B cell (primary cell): ENCODE data around the gene TFEB. TPM values are rescaled to one million over a fixed set of nuclear protein-coding genes. Genes with fewer than 3 reads are reported as not detected.

Source experiments
- ATAC-seq: fragments of 200-7000 bp; cut with Tn5 transposase; one replicate; pipeline ENCODE4 v1.10.0; 2021; ENCODE audit warnings: low read depth, mild to moderate bottlenecking, moderate number of reproducible peaks, moderate library complexity
- CTCF ChIA-PET: fragments of 350-600 bp; sonication (Branson Sonifier 250); formaldehyde crosslinking; loops from one replicate; lab custom pipeline; 2021; ENCODE audit warnings: antibody characterized with exemption, inconsistent platforms; lab: Charles Lee
- POLR2A ChIA-PET: fragments of 350-600 bp; sonication (Branson Sonifier 250); formaldehyde crosslinking; loops from one replicate; lab custom pipeline; 2021; ENCODE audit warnings: antibody characterized with exemption; lab: Charles Lee
- DNase-seq: peaks from one replicate; pipeline ENCODE4 v3.0.0; 2013
- H2AFZ ChIP-seq: 2 replicates; pipeline ENCODE4 v1.6.1; 2012; ENCODE audit warnings: mild to moderate bottlenecking, low read depth, low read length; ENCODE audit not compliant: insufficient read depth, poor library complexity, severe bottlenecking
- H3K27ac ChIP-seq, 2 donors: 1 replicate in 1 of 2; 2 replicates in 1 of 2; pipeline ENCODE4 v1.5.1; 2012 to 2013; ENCODE audit warnings: low read length in 2 of 2, mild to moderate bottlenecking in 2 of 2, moderate library complexity in 1 of 2
- H3K27me3 ChIP-seq, 4 experiments: fragments of 200-600 bp in 1 of 4; sonication (generic) in 1 of 4; replicated peaks in 1 of 4; 1 replicate in 2 of 4; 2 replicates in 2 of 4; pipeline versions ENCODE4 v1.6.1 to v1.7.0; 2013 to 2016; ENCODE audit warnings: low read length in 3 of 4, mild to moderate bottlenecking in 2 of 4, mixed read lengths in 1 of 4, moderate library complexity in 1 of 4; ENCODE audit not compliant: insufficient read depth in 4 of 4, control insufficient read depth in 3 of 4; ENCODE audit errors: control extremely low read depth in 1 of 4
- H3K36me3 ChIP-seq, 2 experiments: replicated peaks in 1 of 2; 1 replicate in 1 of 2; 2 replicates in 1 of 2; pipeline versions ENCODE4 v1.6.1 to v1.7.1; 2013; ENCODE audit warnings: low read length in 1 of 2; ENCODE audit not compliant: insufficient read depth in 2 of 2, control insufficient read depth in 1 of 2; ENCODE audit errors: control extremely low read depth in 1 of 2, extremely low read depth in 1 of 2
- H3K4me1 ChIP-seq, 2 donors: fragments of 200-600 bp in 1 of 2; sonication (generic) in 1 of 2; 1 replicate in 1 of 2; 2 replicates in 1 of 2; pipeline versions ENCODE4 v1.5.1 to v1.6.1; 2013 to 2017; ENCODE audit warnings: low read length in 2 of 2; ENCODE audit not compliant: control insufficient read depth in 2 of 2, insufficient read depth in 2 of 2
- H3K4me2 ChIP-seq: replicated peaks from 2 replicates; pipeline ENCODE3; 2012; ENCODE audit warnings: mild to moderate bottlenecking, low read depth, low read length; ENCODE audit not compliant: poor library complexity, severe bottlenecking
- H3K4me3 ChIP-seq, 5 experiments: fragments of 200-600 bp in 1 of 5; sonication (generic) in 1 of 5; 1 replicate in 3 of 5; 2 replicates in 2 of 5; pipeline versions ENCODE4 v1.5.1 to v1.7.0; 2011 to 2016; ENCODE audit warnings: low read length in 4 of 5, mild to moderate bottlenecking in 4 of 5, low read depth in 2 of 5, control low read depth in 1 of 5, moderate library complexity in 1 of 5; ENCODE audit not compliant: insufficient read depth in 1 of 5; ENCODE audit errors: control extremely low read depth in 1 of 5, extremely low read depth in 1 of 5
- H3K79me2 ChIP-seq: fragments of 200-600 bp; sonication (generic); one replicate; pipeline ENCODE4 v1.6.0; 2016; ENCODE audit warnings: low read length; ENCODE audit not compliant: control insufficient read depth, insufficient read depth
- H3K9ac ChIP-seq: fragments of 200-600 bp; sonication (generic); 2 replicates; pipeline ENCODE4 v1.6.1; 2017; ENCODE audit warnings: mild to moderate bottlenecking, low read length, moderate library complexity
- H3K9me3 ChIP-seq, 3 donors: one replicate each; pipeline versions ENCODE4 v1.6.1 to v1.7.1; 2013; ENCODE audit warnings: low read length in 2 of 3; ENCODE audit not compliant: control insufficient read depth in 2 of 3, insufficient read depth in 1 of 3; ENCODE audit errors: control extremely low read depth in 1 of 3
- H4K20me1 ChIP-seq: 2 replicates; pipeline ENCODE4 v1.6.0; 2012; ENCODE audit warnings: mild to moderate bottlenecking, low read length; ENCODE audit not compliant: insufficient read depth, control insufficient read depth, poor library complexity, severe bottlenecking
- H3K27ac Mint-ChIP-seq: one replicate; pipeline ENCODE4 v1.8.0; 2021; ENCODE audit warnings: mixed read lengths
- H3K27me3 Mint-ChIP-seq: one replicate; pipeline ENCODE4 v1.8.0; 2021; ENCODE audit warnings: mixed read lengths
- H3K4me1 Mint-ChIP-seq: one replicate; pipeline ENCODE4 v1.8.0; 2021; ENCODE audit warnings: mixed read lengths
- H3K4me3 Mint-ChIP-seq: one replicate; pipeline ENCODE4 v1.8.0; 2021; ENCODE audit warnings: mixed read lengths
- H3K9me3 Mint-ChIP-seq: one replicate; pipeline ENCODE4 v1.8.0; 2022; ENCODE audit warnings: mixed read lengths; ENCODE audit not compliant: insufficient read depth
- CTCF ChIP-seq: fragments of 200-600 bp; IDR thresholded peaks from one replicate; pipeline ENCODE4 v1.8.0; 2022; ENCODE audit warnings: antibody characterized with exemption, mild to moderate bottlenecking
- EZH2 ChIP-seq: IDR thresholded peaks from 2 replicates; pipeline ENCODE4 v1.6.1; 2012; ENCODE audit warnings: borderline replicate concordance, low read depth, mild to moderate bottlenecking, moderate library complexity, low read length; ENCODE audit not compliant: insufficient read depth, poor library complexity, severe bottlenecking
- WGBS: methylation state at CpG from one replicate; pipeline ENCODE4 v1.1.5; 2013; ENCODE audit warnings: missing lambda C conversion rate; ENCODE audit not compliant: insufficient coverage; 5-methylcytosine and 5-hydroxymethylcytosine counted together
- intact Hi-C: fragments of 100-400 bp; cut with micrococcal nuclease; formaldehyde crosslinking; loops from one replicate; pipeline ENCODE4 v1.10.0; 2022
- polyA plus RNA-seq: library from polyadenylated mRNA; depleted of rRNA; stranded (reverse); fragments of >200 nt; gene quantifications from 2 replicates; pipeline ENCODE4 v1.2.3, GENCODE V29; 2012
- total RNA-seq, 2 donors: library from RNA; stranded (reverse); fragments of 120-200 nt in 1 of 2; gene quantifications; 1 replicate in 1 of 2; 2 replicates in 1 of 2; pipeline versions ENCODE4 v1.2.3 to v1.2.4, GENCODE V29; 2013 to 2022

Gene TFEB
- total and polyA plus RNA-seq, 2 donors (not counting 1 experiment from before 2014, with no cell fraction given), result 113 to 148 TPM

GRCh38 chr6:41732591-41733359 is 2.6 kb downstream of the TFEB start:
- H3K79me2 ChIP-seq, result peaks cover 61% of the 10 kb centered on the region
- WGBS, result 43% methylated on average over 6 of the region's 8 CpGs
- H3K4me3 Mint-ChIP-seq, result peak overlapping the region; percentile 93
- ChIA-PET CTCF (interaction anchor here (0.9 to 7.9 kb wide), 9 partner anchors 11 to 364 kb away, joined by 3 to 303 read pairs (median 7); partner anchors contain the start of genes BYSL, MED20, TAF8 and TOMM6), POLR2A (interaction anchor here (0.6 to 9.4 kb wide), 7 partner anchors 10 to 1197 kb away, joined by 3 to 342 read pairs (median 24); partner anchors contain the start of gene CNPY3)
- peak overlapping the region; percentile 14 for H2AFZ ChIP-seq
- no peaks in the 10 kb centered on the region for H3K27me3 ChIP-seq
- H3K4me1 ChIP-seq, result peaks cover 52 to 66% of the 10 kb centered on the region in 2 donors
- peak overlapping the region; percentile 68 to 89 (median 80) for H3K4me3 ChIP-seq
- peak overlapping the region; percentile 78 for H3K9ac ChIP-seq
- no peaks in the 10 kb centered on the region for H3K9me3 ChIP-seq
- peak overlapping the region; percentile 90 for H3K4me2 ChIP-seq
- intact Hi-C loops, result loop anchor here (1.0 to 5.0 kb wide), 4 partner anchors 9 to 50 kb away; no protein-coding TSS in a partner anchor
- H4K20me1 ChIP-seq, result peaks cover 7% of the 10 kb centered on the region
- no peak for TF ChIP-seq CTCF
- no peak for TF ChIP-seq EZH2
- ATAC-seq (peak; percentile 29), DNase-seq (peak; percentile 86)
- H3K27ac Mint-ChIP-seq, result peak overlapping the region; percentile 95
- peaks cover 0 to 10% of the 10 kb centered on the region in 2 experiments for H3K36me3 ChIP-seq
- no peaks in the 10 kb centered on the region for H3K9me3 Mint-ChIP-seq
- H3K4me1 Mint-ChIP-seq, result peaks cover 61% of the 10 kb centered on the region
- no peaks in the 10 kb centered on the region for H3K27me3 Mint-ChIP-seq
- peak overlapping the region; percentile 87 to 93 for H3K27ac ChIP-seq
